Liver (tissue), 9 donors: ENCODE measurements around the gene TCAP. TPM values are rescaled to one million over a fixed set of nuclear protein-coding genes. Genes with fewer than 3 reads are reported as not detected.

Source experiments
- DNase-seq: peaks from one replicate; pipeline ENCODE4 v3.0.0-alpha.2; 2017; ENCODE audit warnings: low spot score
- H3K27ac ChIP-seq, 2 donors: one replicate each; pipeline ENCODE4 v1.7.0; 2013; ENCODE audit warnings: inconsistent platforms in 2 of 2, low read length in 2 of 2, control low read depth in 1 of 2, low read depth in 1 of 2, mild to moderate bottlenecking in 1 of 2
- H3K27me3 ChIP-seq, 4 donors: one replicate each; pipeline versions ENCODE4 v1.6.1 to v1.7.0; 2013; ENCODE audit warnings: low read length in 3 of 4, inconsistent platforms in 1 of 4, mild to moderate bottlenecking in 1 of 4, moderate library complexity in 1 of 4; ENCODE audit not compliant: control insufficient read depth in 4 of 4, insufficient read depth in 4 of 4
- H3K36me3 ChIP-seq, 4 donors: one replicate each; pipeline versions ENCODE4 v1.6.1 to v1.7.0; 2013; ENCODE audit warnings: low read length in 3 of 4, mild to moderate bottlenecking in 3 of 4, low read depth in 1 of 4, moderate library complexity in 1 of 4; ENCODE audit not compliant: control insufficient read depth in 4 of 4, insufficient read depth in 3 of 4
- H3K4me1 ChIP-seq, 4 donors: one replicate each; pipeline versions ENCODE4 v1.6.1 to v1.7.0; 2013; ENCODE audit warnings: low read length in 3 of 4, mild to moderate bottlenecking in 3 of 4, moderate library complexity in 1 of 4; ENCODE audit not compliant: control insufficient read depth in 4 of 4, insufficient read depth in 4 of 4
- H3K4me3 ChIP-seq, 3 donors: one replicate each; pipeline versions ENCODE4 v1.6.1 to v1.7.0; 2013; ENCODE audit warnings: low read length in 3 of 3, control low read depth in 1 of 3, low read depth in 1 of 3, mild to moderate bottlenecking in 1 of 3
- H3K9ac ChIP-seq, 2 donors: one replicate each; pipeline ENCODE4 v1.7.0; 2013; ENCODE audit warnings: low read length in 2 of 2, mild to moderate bottlenecking in 2 of 2, moderate library complexity in 2 of 2, control low read depth in 1 of 2, low read depth in 1 of 2
- H3K9me3 ChIP-seq, 4 donors: one replicate each; pipeline versions ENCODE4 v1.6.1 to v1.7.0; 2013; ENCODE audit warnings: low read length in 3 of 4; ENCODE audit not compliant: control insufficient read depth in 4 of 4
- EGR1 ChIP-seq, 2 donors: IDR thresholded peaks; 2 replicates each; pipeline ENCODE4 v1.6.1; 2016 to 2018; ENCODE audit warnings: antibody characterized with exemption in 2 of 2, low read depth in 2 of 2
- FOXA2 ChIP-seq: IDR thresholded peaks from 2 replicates; pipeline ENCODE4 v1.6.1; 2016; ENCODE audit warnings: antibody characterized with exemption
- HNF4A ChIP-seq, 2 donors: conservative IDR thresholded peaks; 2 replicates each; pipeline ENCODE4 v1.6.1; 2016; ENCODE audit warnings: antibody characterized with exemption in 2 of 2, mild to moderate bottlenecking in 2 of 2
- HNF4G ChIP-seq: IDR thresholded peaks from 2 replicates; pipeline ENCODE4 v1.6.1; 2016; ENCODE audit warnings: antibody characterized with exemption
- JUND ChIP-seq, 2 donors: IDR thresholded peaks; 2 replicates each; pipeline ENCODE4 v1.6.1; 2016; ENCODE audit warnings: antibody characterized with exemption in 2 of 2
- RAD21 ChIP-seq, 2 donors: IDR thresholded peaks; 2 replicates each; pipeline ENCODE4 v1.6.1; 2016; ENCODE audit warnings: antibody characterized with exemption in 2 of 2, mild to moderate bottlenecking in 2 of 2
- RXRA ChIP-seq, 2 donors: IDR thresholded peaks; 2 replicates each; pipeline ENCODE4 v1.6.1; 2017 to 2018; ENCODE audit warnings: antibody characterized with exemption in 2 of 2, mild to moderate bottlenecking in 1 of 2
- TAF1 ChIP-seq: conservative IDR thresholded peaks from 2 replicates; pipeline ENCODE4 v1.6.1; 2016; ENCODE audit warnings: antibody characterized with exemption, mild to moderate bottlenecking
- YY1 ChIP-seq: IDR thresholded peaks from 2 replicates; pipeline ENCODE4 v1.6.1; 2016; ENCODE audit warnings: antibody characterized with exemption, mild to moderate bottlenecking
- WGBS: extraction: QIAGEN DNeasy Blood & Tissue Kit; methylation state at CpG from one replicate; pipeline ENCODE4 v1.1.7; 2013; 5-methylcytosine and 5-hydroxymethylcytosine counted together
- polyA plus RNA-seq, 2 donors: library from polyadenylated mRNA; stranded (reverse) in 1 of 2; unstranded in 1 of 2; fragments of 200-250 nt in 1 of 2; fragments of >200 nt in 1 of 2; fragmentation: Nextera tagmentation in 1 of 2; extraction: Ambion mirVana in 1 of 2; gene quantifications; one replicate each; pipeline versions ENCODE4 v1.2.1 to v1.2.3, GENCODE V29; 2013 to 2015
- total RNA-seq, 2 donors: library from RNA; depleted of rRNA; stranded (reverse); fragments of >200 nt; gene quantifications; one replicate each; pipeline ENCODE4 v1.2.3, GENCODE V29; 2014
- TF ChIP-seq, protein P1 (sequence below): fragments of 150-350 bp; IDR thresholded peaks from 2 replicates; pipeline ENCODE4 v1.5.1; 2017; ENCODE audit warnings: improper control_type of control experiment, low read depth, low read length; ENCODE audit not compliant: missing input control
- TF ChIP-seq, protein P2 (sequence below): IDR thresholded peaks from 2 replicates; pipeline ENCODE4 v1.6.1; 2016; ENCODE audit warnings: antibody characterized with exemption, mild to moderate bottlenecking
- TF ChIP-seq, protein P3 (sequence below): IDR thresholded peaks from 2 replicates; pipeline ENCODE4 v1.6.1; 2016; ENCODE audit warnings: antibody characterized with exemption
- TF ChIP-seq, protein P4 (sequence below): IDR thresholded peaks from 2 replicates; pipeline ENCODE4 v1.6.1; 2016; ENCODE audit warnings: antibody characterized with exemption
- donor health status: healthy.
- donor health status: healthy.
- donor health status: healthy.
- donor health status: healthy.
- donor health status: healthy.

The TCAP gene
- total and polyA plus RNA-seq, 4 donors = 0.14 to 0.67 (median 0.22) TPM; not detected in 1

DNA sequence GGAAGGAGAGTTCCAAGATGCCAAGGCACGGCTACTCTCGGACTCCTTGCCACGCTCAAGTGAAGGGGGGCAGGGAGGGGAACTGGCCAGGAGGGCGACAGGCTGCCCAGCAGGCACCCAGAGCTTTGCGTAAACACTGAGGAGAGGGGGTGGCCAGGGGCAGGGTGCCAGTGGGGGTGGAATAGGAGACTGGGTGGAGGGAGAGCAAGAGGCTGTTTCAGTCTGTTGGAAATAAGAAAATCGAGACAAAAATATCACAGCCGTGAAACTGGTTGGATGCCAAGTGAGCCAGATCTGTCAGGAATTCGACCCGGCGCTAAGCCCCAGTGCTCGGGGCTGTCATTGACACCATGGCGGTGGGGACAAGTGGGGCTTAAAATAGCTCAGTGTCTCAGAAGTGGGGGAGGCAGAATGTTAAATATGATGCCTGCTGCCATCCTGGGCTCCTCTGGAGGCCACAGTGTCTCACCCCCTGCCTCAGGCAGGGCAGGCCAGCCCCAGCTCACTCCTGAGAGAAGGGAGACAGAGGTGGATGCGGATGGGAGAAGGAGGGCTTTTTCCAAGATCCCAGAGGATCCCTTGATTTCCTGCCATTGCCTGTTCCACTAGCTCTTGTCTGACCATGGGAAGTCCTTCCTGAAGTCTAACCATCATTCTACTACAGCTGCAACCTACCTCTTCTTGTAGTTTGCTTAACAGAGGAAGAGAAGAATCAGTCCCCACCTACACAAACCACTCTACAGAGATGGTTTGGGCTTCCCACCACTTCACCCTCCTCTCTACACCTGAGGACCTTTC is 12.6 kb downstream of the TCAP start:
- Histone ChIP-seq H3K4me1 (peaks cover 0 to 7% (median under 1%) of the 10 kb centered on the region in 4 donors), H3K27ac (no peak overlapping the region), H3K36me3 (no peaks in the 10 kb centered on the region), H3K4me3 (no peak overlapping the region), H3K9me3 (no peaks in the 10 kb centered on the region), H3K27me3 (no peaks in the 10 kb centered on the region), H3K9ac (no peak overlapping the region)
- TF ChIP-seq, protein P1, sequence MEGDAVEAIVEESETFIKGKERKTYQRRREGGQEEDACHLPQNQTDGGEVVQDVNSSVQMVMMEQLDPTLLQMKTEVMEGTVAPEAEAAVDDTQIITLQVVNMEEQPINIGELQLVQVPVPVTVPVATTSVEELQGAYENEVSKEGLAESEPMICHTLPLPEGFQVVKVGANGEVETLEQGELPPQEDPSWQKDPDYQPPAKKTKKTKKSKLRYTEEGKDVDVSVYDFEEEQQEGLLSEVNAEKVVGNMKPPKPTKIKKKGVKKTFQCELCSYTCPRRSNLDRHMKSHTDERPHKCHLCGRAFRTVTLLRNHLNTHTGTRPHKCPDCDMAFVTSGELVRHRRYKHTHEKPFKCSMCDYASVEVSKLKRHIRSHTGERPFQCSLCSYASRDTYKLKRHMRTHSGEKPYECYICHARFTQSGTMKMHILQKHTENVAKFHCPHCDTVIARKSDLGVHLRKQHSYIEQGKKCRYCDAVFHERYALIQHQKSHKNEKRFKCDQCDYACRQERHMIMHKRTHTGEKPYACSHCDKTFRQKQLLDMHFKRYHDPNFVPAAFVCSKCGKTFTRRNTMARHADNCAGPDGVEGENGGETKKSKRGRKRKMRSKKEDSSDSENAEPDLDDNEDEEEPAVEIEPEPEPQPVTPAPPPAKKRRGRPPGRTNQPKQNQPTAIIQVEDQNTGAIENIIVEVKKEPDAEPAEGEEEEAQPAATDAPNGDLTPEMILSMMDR = no peak
- TF ChIP-seq, protein P2, sequence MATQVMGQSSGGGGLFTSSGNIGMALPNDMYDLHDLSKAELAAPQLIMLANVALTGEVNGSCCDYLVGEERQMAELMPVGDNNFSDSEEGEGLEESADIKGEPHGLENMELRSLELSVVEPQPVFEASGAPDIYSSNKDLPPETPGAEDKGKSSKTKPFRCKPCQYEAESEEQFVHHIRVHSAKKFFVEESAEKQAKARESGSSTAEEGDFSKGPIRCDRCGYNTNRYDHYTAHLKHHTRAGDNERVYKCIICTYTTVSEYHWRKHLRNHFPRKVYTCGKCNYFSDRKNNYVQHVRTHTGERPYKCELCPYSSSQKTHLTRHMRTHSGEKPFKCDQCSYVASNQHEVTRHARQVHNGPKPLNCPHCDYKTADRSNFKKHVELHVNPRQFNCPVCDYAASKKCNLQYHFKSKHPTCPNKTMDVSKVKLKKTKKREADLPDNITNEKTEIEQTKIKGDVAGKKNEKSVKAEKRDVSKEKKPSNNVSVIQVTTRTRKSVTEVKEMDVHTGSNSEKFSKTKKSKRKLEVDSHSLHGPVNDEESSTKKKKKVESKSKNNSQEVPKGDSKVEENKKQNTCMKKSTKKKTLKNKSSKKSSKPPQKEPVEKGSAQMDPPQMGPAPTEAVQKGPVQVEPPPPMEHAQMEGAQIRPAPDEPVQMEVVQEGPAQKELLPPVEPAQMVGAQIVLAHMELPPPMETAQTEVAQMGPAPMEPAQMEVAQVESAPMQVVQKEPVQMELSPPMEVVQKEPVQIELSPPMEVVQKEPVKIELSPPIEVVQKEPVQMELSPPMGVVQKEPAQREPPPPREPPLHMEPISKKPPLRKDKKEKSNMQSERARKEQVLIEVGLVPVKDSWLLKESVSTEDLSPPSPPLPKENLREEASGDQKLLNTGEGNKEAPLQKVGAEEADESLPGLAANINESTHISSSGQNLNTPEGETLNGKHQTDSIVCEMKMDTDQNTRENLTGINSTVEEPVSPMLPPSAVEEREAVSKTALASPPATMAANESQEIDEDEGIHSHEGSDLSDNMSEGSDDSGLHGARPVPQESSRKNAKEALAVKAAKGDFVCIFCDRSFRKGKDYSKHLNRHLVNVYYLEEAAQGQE = no peak
- no peak for TF ChIP-seq RAD21 (IDR thresholded peaks at IDR 0.05)
- TF ChIP-seq FOXA2 = no peak
- TF ChIP-seq HNF4G = no peak
- TF ChIP-seq JUND (IDR thresholded peaks at IDR 0.05) = no peak
- no peak for TF ChIP-seq EGR1 (IDR thresholded peaks at IDR 0.05; ENCODE audit: low read depth in 2 of 2)
- TF ChIP-seq RXRA (IDR thresholded peaks at IDR 0.05) = no peak
- TF ChIP-seq, protein P3, sequence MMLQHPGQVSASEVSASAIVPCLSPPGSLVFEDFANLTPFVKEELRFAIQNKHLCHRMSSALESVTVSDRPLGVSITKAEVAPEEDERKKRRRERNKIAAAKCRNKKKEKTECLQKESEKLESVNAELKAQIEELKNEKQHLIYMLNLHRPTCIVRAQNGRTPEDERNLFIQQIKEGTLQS = no peak
- DNase-seq = no peak
- 74% methylated on average over 13 of the region's 13 CpGs for WGBS

DNA sequence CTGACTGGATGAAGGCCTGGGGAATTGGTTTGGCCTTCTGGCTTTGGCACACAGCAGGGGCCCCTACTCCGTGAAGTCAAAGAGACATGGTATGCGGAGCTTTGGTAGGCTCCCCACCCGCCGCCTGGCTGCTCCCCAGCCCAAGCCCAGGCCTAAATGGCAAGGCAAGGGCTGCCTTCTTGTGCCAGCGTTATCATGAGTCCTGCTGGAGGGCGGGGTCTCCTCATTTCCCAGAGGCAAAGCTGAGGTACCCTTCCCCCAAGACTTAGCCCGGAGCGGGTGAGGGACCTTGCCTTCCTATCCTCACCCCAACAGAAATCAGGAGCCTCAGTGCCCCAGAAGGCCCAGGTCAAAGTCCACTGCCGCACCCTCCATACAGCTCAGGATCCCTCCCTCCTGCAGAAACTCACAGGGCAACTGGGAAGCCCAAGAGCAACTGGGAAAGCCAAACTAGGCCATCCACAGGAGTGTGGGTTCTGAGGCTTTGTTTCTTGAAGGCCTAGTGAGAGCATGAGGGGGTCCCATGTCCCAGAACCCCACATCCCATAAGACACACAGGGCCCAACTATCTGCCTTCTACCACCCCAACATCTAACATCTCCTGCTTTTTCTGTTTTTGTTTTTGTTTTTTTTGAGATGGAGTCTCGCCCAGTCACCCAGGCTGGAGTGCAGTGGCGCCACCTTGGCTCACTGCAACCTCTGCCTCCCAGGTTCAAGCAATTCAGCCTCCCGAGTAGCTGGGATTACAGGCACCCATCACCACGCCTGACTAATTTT is 13.4 kb downstream of the TCAP start:
- no peak for DNase-seq
- H3K4me1 ChIP-seq = peaks cover 0 to 7% (median under 1%) of the 10 kb centered on the region in 4 donors
- 82% methylated on average over 13 of the region's 13 CpGs for WGBS
- no peaks in the 10 kb centered on the region for H3K27me3 ChIP-seq
- no peak overlapping the region for H3K27ac ChIP-seq
- H3K4me3 ChIP-seq = no peak overlapping the region
- H3K36me3 ChIP-seq = peaks cover 0 to 6% (median 2%) of the 10 kb centered on the region in 4 donors
- no peak overlapping the region for H3K9ac ChIP-seq
- no peaks in the 10 kb centered on the region for H3K9me3 ChIP-seq
- TF ChIP-seq, protein P4, sequence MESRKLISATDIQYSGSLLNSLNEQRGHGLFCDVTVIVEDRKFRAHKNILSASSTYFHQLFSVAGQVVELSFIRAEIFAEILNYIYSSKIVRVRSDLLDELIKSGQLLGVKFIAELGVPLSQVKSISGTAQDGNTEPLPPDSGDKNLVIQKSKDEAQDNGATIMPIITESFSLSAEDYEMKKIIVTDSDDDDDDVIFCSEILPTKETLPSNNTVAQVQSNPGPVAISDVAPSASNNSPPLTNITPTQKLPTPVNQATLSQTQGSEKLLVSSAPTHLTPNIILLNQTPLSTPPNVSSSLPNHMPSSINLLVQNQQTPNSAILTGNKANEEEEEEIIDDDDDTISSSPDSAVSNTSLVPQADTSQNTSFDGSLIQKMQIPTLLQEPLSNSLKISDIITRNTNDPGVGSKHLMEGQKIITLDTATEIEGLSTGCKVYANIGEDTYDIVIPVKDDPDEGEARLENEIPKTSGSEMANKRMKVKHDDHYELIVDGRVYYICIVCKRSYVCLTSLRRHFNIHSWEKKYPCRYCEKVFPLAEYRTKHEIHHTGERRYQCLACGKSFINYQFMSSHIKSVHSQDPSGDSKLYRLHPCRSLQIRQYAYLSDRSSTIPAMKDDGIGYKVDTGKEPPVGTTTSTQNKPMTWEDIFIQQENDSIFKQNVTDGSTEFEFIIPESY = no peak
- TF ChIP-seq RAD21 (IDR thresholded peaks at IDR 0.05) = no peak
- no peak for TF ChIP-seq JUND (IDR thresholded peaks at IDR 0.05)
- TF ChIP-seq FOXA2 = no peak
- TF ChIP-seq HNF4A (conservative IDR thresholded peaks at IDR 0.05) = no peak
- no peak for TF ChIP-seq YY1
- TF ChIP-seq TAF1 = no peak
- TF ChIP-seq, protein P3 = no peak
- TF ChIP-seq, protein P1 = no peak
- TF ChIP-seq, protein P2 = no peak
- TF ChIP-seq HNF4G = no peak
